ENCODE measurements around the gene ANKMY1.

DNA sequence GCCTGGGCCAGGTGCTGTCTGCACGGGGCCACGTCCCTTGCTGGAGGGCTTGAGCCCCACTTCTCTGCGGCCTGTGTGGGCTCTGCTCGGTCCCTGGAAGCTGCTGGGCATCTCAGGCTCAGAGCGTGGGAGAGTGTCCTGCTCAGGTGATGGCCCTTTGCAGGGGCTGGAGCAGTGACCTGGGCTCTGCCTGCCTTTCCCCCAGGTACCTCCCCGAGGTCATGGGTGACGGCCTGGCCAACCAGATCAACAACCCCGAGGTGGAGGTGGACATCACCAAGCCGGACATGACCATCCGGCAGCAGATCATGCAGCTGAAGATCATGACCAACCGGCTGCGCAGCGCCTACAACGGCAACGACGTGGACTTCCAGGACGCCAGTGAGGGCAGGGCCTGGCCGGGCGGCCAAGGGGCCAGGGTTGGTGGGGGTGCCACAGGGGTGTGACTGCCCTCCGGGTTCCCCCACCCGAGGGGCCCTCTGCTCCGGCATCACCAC lies 92.5 kb downstream of the ANKMY1 start:
- TF ChIP-seq, protein P1, sequence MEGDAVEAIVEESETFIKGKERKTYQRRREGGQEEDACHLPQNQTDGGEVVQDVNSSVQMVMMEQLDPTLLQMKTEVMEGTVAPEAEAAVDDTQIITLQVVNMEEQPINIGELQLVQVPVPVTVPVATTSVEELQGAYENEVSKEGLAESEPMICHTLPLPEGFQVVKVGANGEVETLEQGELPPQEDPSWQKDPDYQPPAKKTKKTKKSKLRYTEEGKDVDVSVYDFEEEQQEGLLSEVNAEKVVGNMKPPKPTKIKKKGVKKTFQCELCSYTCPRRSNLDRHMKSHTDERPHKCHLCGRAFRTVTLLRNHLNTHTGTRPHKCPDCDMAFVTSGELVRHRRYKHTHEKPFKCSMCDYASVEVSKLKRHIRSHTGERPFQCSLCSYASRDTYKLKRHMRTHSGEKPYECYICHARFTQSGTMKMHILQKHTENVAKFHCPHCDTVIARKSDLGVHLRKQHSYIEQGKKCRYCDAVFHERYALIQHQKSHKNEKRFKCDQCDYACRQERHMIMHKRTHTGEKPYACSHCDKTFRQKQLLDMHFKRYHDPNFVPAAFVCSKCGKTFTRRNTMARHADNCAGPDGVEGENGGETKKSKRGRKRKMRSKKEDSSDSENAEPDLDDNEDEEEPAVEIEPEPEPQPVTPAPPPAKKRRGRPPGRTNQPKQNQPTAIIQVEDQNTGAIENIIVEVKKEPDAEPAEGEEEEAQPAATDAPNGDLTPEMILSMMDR (IDR thresholded peaks at IDR 0.05 in 2 of 3, conservative IDR thresholded peaks at IDR 0.05 in 1 of 3; ENCODE audit: borderline replicate concordance in 1 of 3, insufficient read depth in 1 of 3, low read depth in 2 of 3, low read length in 2 of 3) = no peak
- TF ChIP-seq POLR2AphosphoS5 (IDR thresholded peaks at IDR 0.05; ENCODE audit: low read depth, low read length) (no peak), POLR2A (IDR thresholded peaks at IDR 0.05; ENCODE audit: borderline replicate concordance, extremely low read depth, insufficient read depth, insufficient read length) (no peak), EZH2phosphoT487 (IDR thresholded peaks at IDR 0.05; ENCODE audit: borderline replicate concordance) (no peak), SP1 (IDR thresholded peaks at IDR 0.05; ENCODE audit: low read depth) (no peak)
- TF ChIP-seq, protein P2, sequence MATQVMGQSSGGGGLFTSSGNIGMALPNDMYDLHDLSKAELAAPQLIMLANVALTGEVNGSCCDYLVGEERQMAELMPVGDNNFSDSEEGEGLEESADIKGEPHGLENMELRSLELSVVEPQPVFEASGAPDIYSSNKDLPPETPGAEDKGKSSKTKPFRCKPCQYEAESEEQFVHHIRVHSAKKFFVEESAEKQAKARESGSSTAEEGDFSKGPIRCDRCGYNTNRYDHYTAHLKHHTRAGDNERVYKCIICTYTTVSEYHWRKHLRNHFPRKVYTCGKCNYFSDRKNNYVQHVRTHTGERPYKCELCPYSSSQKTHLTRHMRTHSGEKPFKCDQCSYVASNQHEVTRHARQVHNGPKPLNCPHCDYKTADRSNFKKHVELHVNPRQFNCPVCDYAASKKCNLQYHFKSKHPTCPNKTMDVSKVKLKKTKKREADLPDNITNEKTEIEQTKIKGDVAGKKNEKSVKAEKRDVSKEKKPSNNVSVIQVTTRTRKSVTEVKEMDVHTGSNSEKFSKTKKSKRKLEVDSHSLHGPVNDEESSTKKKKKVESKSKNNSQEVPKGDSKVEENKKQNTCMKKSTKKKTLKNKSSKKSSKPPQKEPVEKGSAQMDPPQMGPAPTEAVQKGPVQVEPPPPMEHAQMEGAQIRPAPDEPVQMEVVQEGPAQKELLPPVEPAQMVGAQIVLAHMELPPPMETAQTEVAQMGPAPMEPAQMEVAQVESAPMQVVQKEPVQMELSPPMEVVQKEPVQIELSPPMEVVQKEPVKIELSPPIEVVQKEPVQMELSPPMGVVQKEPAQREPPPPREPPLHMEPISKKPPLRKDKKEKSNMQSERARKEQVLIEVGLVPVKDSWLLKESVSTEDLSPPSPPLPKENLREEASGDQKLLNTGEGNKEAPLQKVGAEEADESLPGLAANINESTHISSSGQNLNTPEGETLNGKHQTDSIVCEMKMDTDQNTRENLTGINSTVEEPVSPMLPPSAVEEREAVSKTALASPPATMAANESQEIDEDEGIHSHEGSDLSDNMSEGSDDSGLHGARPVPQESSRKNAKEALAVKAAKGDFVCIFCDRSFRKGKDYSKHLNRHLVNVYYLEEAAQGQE (IDR thresholded peaks at IDR 0.05; ENCODE audit: low read depth) = no peak
- TF ChIP-seq, protein P3, sequence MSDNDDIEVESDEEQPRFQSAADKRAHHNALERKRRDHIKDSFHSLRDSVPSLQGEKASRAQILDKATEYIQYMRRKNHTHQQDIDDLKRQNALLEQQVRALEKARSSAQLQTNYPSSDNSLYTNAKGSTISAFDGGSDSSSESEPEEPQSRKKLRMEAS (IDR thresholded peaks at IDR 0.05) = no peak

Measured in HCT116 (cell line).